Heart left ventricle (tissue), 16 donors: Measurements from ENCODE around the gene GRIK1. TPM values are rescaled to one million over a fixed set of nuclear protein-coding genes. Genes with fewer than 3 reads are reported as not detected.

ENCODE experiments used
- ATAC-seq, 4 donors: fragments of 200-7000 bp; cut with Tn5 transposase; one replicate each; pipeline ENCODE4 v1.9.1; 2020 to 2022; ENCODE audit warnings: moderate library complexity in 4 of 4, mild to moderate bottlenecking in 3 of 4, moderate number of reproducible peaks in 1 of 4
- DNase-seq, 5 donors: peaks; one replicate each; pipeline ENCODE4 v3.0.0-alpha.2; 2020
- H3K27ac ChIP-seq, 12 donors: fragments of 200-600 bp; sonication (generic) in 4 of 12; one replicate each; pipeline versions ENCODE4 v1.5.0 to v1.8.0; 2016 to 2022; ENCODE audit warnings: mild to moderate bottlenecking in 2 of 12
- H3K27me3 ChIP-seq, 9 donors: fragments of 200-600 bp; sonication (generic) in 2 of 9; one replicate each; pipeline versions ENCODE4 v1.5.1 to v1.8.0; 2016 to 2022; ENCODE audit warnings: mild to moderate bottlenecking in 3 of 9
- H3K36me3 ChIP-seq, 9 donors: fragments of 200-600 bp; sonication (generic) in 2 of 9; one replicate each; pipeline versions ENCODE4 v1.5.0 to v1.8.0; 2018 to 2022; ENCODE audit warnings: mild to moderate bottlenecking in 2 of 9
- H3K4me1 ChIP-seq, 12 donors: fragments of 200-600 bp; sonication (generic) in 4 of 12; one replicate each; pipeline versions ENCODE4 v1.5.0 to v1.8.0; 2016 to 2022; ENCODE audit warnings: mild to moderate bottlenecking in 3 of 12
- H3K4me3 ChIP-seq, 12 donors: fragments of 200-600 bp; sonication (generic) in 4 of 12; one replicate each; pipeline versions ENCODE4 v1.5.0 to v1.8.0; 2017 to 2022; ENCODE audit warnings: mild to moderate bottlenecking in 9 of 12, moderate library complexity in 4 of 12
- H3K9me3 ChIP-seq, 12 donors: fragments of 200-600 bp; sonication (generic) in 4 of 12; one replicate each; pipeline versions ENCODE4 v1.5.0 to v1.8.0; 2016 to 2022; ENCODE audit warnings: mild to moderate bottlenecking in 1 of 12
- POLR2A ChIP-seq, 2 donors: fragments of 450-650 bp; IDR thresholded peaks; one replicate each; pipeline ENCODE4 v1.6.1; 2017; ENCODE audit warnings: antibody characterized with exemption in 2 of 2, mild to moderate bottlenecking in 2 of 2, moderate library complexity in 2 of 2
- WGBS, 4 donors: extraction: QIAGEN DNeasy Blood & Tissue Kit in 2 of 4; methylation state at CpG; one replicate each; pipeline versions ENCODE4 v1.1.5 to v1.1.7; 2013 to 2018; 5-methylcytosine and 5-hydroxymethylcytosine counted together
- intact Hi-C, 10 donors: fragments of 100-400 bp; cut with DNase I; formaldehyde crosslinking; loops; one replicate each; pipeline versions ENCODE4 v1.11.1 to v1.14.2; 2022
- polyA plus RNA-seq, 2 donors: library from polyadenylated mRNA; stranded (reverse); fragments of 200-250 nt; gene quantifications; one replicate each; pipeline ENCODE4 v1.2.3, GENCODE V29; 2013
- total RNA-seq, 9 donors: library from RNA; depleted of rRNA in 2 of 9; stranded (reverse); fragments of >200 nt in 2 of 9; fragmentation: NEBNext Ultra II Directional in 3 of 9; extraction: Animal tissue kit (Norgen Biotek cat#: 25700) in 3 of 9; gene quantifications; one replicate each; pipeline versions ENCODE4 v1.1.0 to v1.2.4, GENCODE V29; 2016 to 2023
- TF ChIP-seq, protein P1 (sequence below), 12 donors: fragments of 200-600 bp; sonication (generic) in 4 of 12; IDR thresholded peaks; one replicate each; pipeline versions ENCODE4 v1.5.0 to v1.8.0; 2018 to 2022; ENCODE audit warnings: antibody characterized with exemption in 12 of 12, mild to moderate bottlenecking in 5 of 12
- donor health status: ischemic (EF 13 %, LVEDD 7.1; RV severe dilation, severe dysfunction).
- donor health status: healthy with polysubstance abuse.
- donor health status: DM: no; HTN: yes; CAD: no.
- donor health status: DM: no; HTN: no; CAD: no.
- donor health status: ischemic (EF 25% LVEDD 6.9; RV normal size, moderate dysfunction).
- donor health status: ischemic (EF 25% LVEDD 5.7; RV mildly dilated, moderate dysfunction).
- donor health status: healthy.
- donor health status: DM: yes; HTN: yes; CAD: no.
- donor health status: ischemic (EF 35%, LVEDD 5.7; RV mildly dilated, moderate dysfunction).
- donor health status: nonischemic (EF 11% LVEDD 7.7; RV severe dilation, severe dysfunction).
- donor health status: DM: yes; HTN: yes; CAD: no.
- donor health status: PGD.
- donor health status: ischemic (EF 29% LVEDD 5.4; RV normal size, mild dysfunction).
- donor health status: nonischemic (EF 23%, LVEDD 6.1; RV moderate dilation, normal function).

Gene GRIK1
- total and polyA plus RNA-seq, 11 donors = 0.12 TPM; not detected in 10

DNA sequence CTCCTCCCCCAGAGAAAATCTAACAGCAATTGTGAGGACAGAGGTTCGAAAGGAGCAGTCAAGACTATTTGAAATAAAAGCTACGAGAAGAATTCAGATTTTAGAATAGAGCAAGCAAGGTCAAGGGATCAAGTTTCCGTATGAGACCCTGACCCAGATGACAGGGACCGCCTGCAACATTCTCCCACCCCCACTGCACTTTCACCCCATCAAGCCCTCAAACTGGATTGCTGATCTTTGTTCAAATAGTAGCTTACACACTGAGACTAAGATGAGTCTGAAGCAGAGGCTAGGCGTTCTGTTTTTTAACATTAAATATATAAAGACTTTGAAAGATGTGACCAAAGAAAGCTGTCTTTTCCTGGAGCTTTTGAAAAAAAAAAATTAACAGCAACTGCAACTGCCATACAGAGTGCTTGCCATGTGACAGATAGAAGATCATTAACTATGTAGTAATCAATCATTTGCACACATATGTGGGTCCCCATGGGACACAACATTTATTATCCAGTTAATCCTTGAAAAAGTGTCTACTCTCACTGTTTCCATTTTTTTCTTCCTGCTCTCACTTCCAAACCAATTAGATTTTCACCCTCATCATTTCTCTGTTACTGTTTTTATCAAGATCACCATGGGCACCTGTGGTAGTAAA lies 120.0 kb downstream of the GRIK1 start:
- intact Hi-C loops = loop anchor here in 1 of 10 donors (10.0 kb wide), 1 partner anchor 55 kb away; no protein-coding TSS in a partner anchor
- TF ChIP-seq, protein P1, sequence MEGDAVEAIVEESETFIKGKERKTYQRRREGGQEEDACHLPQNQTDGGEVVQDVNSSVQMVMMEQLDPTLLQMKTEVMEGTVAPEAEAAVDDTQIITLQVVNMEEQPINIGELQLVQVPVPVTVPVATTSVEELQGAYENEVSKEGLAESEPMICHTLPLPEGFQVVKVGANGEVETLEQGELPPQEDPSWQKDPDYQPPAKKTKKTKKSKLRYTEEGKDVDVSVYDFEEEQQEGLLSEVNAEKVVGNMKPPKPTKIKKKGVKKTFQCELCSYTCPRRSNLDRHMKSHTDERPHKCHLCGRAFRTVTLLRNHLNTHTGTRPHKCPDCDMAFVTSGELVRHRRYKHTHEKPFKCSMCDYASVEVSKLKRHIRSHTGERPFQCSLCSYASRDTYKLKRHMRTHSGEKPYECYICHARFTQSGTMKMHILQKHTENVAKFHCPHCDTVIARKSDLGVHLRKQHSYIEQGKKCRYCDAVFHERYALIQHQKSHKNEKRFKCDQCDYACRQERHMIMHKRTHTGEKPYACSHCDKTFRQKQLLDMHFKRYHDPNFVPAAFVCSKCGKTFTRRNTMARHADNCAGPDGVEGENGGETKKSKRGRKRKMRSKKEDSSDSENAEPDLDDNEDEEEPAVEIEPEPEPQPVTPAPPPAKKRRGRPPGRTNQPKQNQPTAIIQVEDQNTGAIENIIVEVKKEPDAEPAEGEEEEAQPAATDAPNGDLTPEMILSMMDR (IDR thresholded peaks at IDR 0.05) = no peak
- TF ChIP-seq POLR2A (IDR thresholded peaks at IDR 0.05) = no peak
- peaks cover 0 to 5% (median 0%) of the 10 kb centered on the region in 9 donors for H3K27me3 ChIP-seq
- ATAC-seq (no peak), DNase-seq (no peak)
- H3K4me1 ChIP-seq = no peaks in the 10 kb centered on the region
- H3K27ac ChIP-seq = no peak overlapping the region
- H3K9me3 ChIP-seq = peaks cover 0 to 3% (median 0%) of the 10 kb centered on the region in 12 donors
- 67 to 75% (median 69%) methylated on average over 5 of the region's 5 CpGs for WGBS, 4 donors
- H3K36me3 ChIP-seq = no peaks in the 10 kb centered on the region
- H3K4me3 ChIP-seq = no peak overlapping the region

- Histone ChIP-seq H3K4me1 (no peaks in the 10 kb centered on the region), H3K27me3 (peaks cover 0 to 5% (median 0%) of the 10 kb centered on the region in 9 donors), H3K27ac (no peak overlapping the region), H3K4me3 (no peak overlapping the region), H3K36me3 (no peaks in the 10 kb centered on the region), H3K9me3 (peaks cover 0 to 3% (median 0%) of the 10 kb centered on the region in 12 donors)
- 86 to 93% (median 89%) methylated on average over 2 of the region's 2 CpGs for WGBS, 4 donors
- intact Hi-C loops = loop anchor here in 1 of 10 donors (10.0 kb wide), 1 partner anchor 56 kb away; no protein-coding TSS in a partner anchor
- no peak for ATAC-seq
- no peak for DNase-seq
- no peak for TF ChIP-seq POLR2A (IDR thresholded peaks at IDR 0.05)
- TF ChIP-seq, protein P1 (IDR thresholded peaks at IDR 0.05) = no peak
Observed at GRCh38 chr21:29818383-29818921, 121.3 kb downstream of the GRIK1 start.

GRCh38 chr21:29817450-29817849 lies 122.3 kb downstream of the GRIK1 start:
- Histone ChIP-seq H3K27me3 (peaks cover 0 to 5% (median 0%) of the 10 kb centered on the region in 9 donors), H3K4me1 (no peaks in the 10 kb centered on the region), H3K4me3 (no peak overlapping the region), H3K9me3 (peaks cover 0 to 3% (median 0%) of the 10 kb centered on the region in 12 donors), H3K36me3 (no peaks in the 10 kb centered on the region), H3K27ac (no peak overlapping the region)
- WGBS, 4 donors = 76 to 86% (median 80%) methylated on average over 3 of the region's 3 CpGs
- TF ChIP-seq POLR2A (IDR thresholded peaks at IDR 0.05) = no peak
- TF ChIP-seq, protein P1 (IDR thresholded peaks at IDR 0.05) = no peak
- intact Hi-C loops = loop anchor here in 1 of 10 donors (10.0 kb wide), 1 partner anchor 57 kb away; no protein-coding TSS in a partner anchor
- DNase-seq = no peak
- ATAC-seq = no peak

- TF ChIP-seq, protein P1 (IDR thresholded peaks at IDR 0.05) = no peak
- no peak for TF ChIP-seq POLR2A (IDR thresholded peaks at IDR 0.05)
- Histone ChIP-seq H3K9me3 (peaks cover 0 to 3% (median 0%) of the 10 kb centered on the region in 12 donors), H3K36me3 (no peaks in the 10 kb centered on the region), H3K27me3 (peaks cover 0 to 5% (median 0%) of the 10 kb centered on the region in 9 donors), H3K27ac (no peak overlapping the region), H3K4me1 (no peaks in the 10 kb centered on the region), H3K4me3 (no peak overlapping the region)
- 59 to 79% (median 68%) methylated on average over 3 of the region's 3 CpGs for whole genome bisulfite sequencing, 4 donors
- intact Hi-C loops = loop anchor here in 1 of 10 donors (10.0 kb wide), 1 partner anchor 62 kb away; no protein-coding TSS in a partner anchor
- no peak for DNase-seq
- ATAC-seq = no peak
Observed at GRCh38 chr21:29812947-29813346, 126.8 kb downstream of the GRIK1 start.
